Adrenal gland (tissue), 5 donors: ENCODE results near the gene CNTN4.

ENCODE experiments used
- CTCF ChIP-seq, 6 experiments: fragments of 450-650 bp in 4 of 6; fragments of 200-600 bp in 2 of 6; sonication (generic) in 1 of 6; IDR thresholded peaks; 1 replicate in 5 of 6; 2 replicates in 1 of 6; pipeline versions ENCODE4 v1.5.1 to v1.8.0; 2016 to 2021; ENCODE audit warnings: antibody characterized with exemption in 6 of 6, mild to moderate bottlenecking in 2 of 6, moderate library complexity in 1 of 6
- POLR2A ChIP-seq, 2 donors: fragments of 450-650 bp; IDR thresholded peaks; one replicate each; pipeline ENCODE4 v1.6.1; 2017; ENCODE audit warnings: antibody characterized with exemption in 2 of 2, mild to moderate bottlenecking in 2 of 2, moderate library complexity in 1 of 2
- donor health status: DM: no; HTN: no; CAD: no.

- TF ChIP-seq CTCF (IDR thresholded peaks at IDR 0.05) = no peak
- no peak for TF ChIP-seq POLR2A (IDR thresholded peaks at IDR 0.05)
These were observed 810.2 kb downstream of the CNTN4 start for GRCh38 chr3:2908693-2909351.
